GM12878 (cell line): ENCODE results near the gene UBE3C. TPM values are rescaled to one million over a fixed set of nuclear protein-coding genes. Genes with fewer than 3 reads are reported as not detected.

Experiments
- ATAC-seq: fragments of 200-7000 bp; cut with Tn5 transposase; 3 replicates; pipeline ENCODE4 v1.9.1; 2020; ENCODE audit warnings: mild to moderate bottlenecking, moderate library complexity
- BruUV-seq: library from RNA; stranded (reverse); fragments of 400-500 nt; replicated peaks from 2 replicates; lab custom pipeline; 2021; lab: Mats Ljungman, UMichigan
- CTCF ChIA-PET: fragments of 300-600 bp; sonication (Branson Sonifier 250); formaldehyde crosslinking; extraction: SDS; loops from one replicate; lab custom pipeline; 2021; ENCODE audit warnings: inconsistent platforms; lab: Yijun Ruan, JAX
- POLR2A ChIA-PET: fragments of 350-600 bp; formaldehyde crosslinking; extraction: SDS; loops from one replicate; lab custom pipeline; 2021; ENCODE audit warnings: inconsistent platforms; lab: Charles Lee
- RAD21 ChIA-PET: fragments of 300-600 bp; sonication (Branson Sonifier 250); formaldehyde crosslinking; loops from one replicate; lab custom pipeline; 2023; ENCODE audit warnings: antibody characterized with exemption; ENCODE audit not compliant: unreplicated experiment; lab: Charles Lee
- SMC1A ChIA-PET: fragments of 300-600 bp; sonication (Branson Sonifier 250); formaldehyde crosslinking; loops from one replicate; lab custom pipeline; 2023; ENCODE audit not compliant: unreplicated experiment, uncharacterized antibody; lab: Charles Lee
- DNase-seq: peaks from one replicate; pipeline ENCODE4 v3.0.0-alpha.2; 2011; ENCODE audit warnings: low read depth, low spot score
- FAIRE-seq: peaks from 3 replicates; lab custom pipeline; 2011; peaks lifted over from hg19 to GRCh38; lab: Jason Lieb, UNC
- H2AFZ ChIP-seq: 2 replicates; pipeline ENCODE4 v1.6.0; 2011; ENCODE audit warnings: low read depth, low read length, control low read depth; ENCODE audit not compliant: control insufficient read depth
- H3K27ac ChIP-seq: 2 replicates; pipeline ENCODE4 v1.5.1; 2011; ENCODE audit warnings: control low read depth; ENCODE audit not compliant: control insufficient read depth, insufficient read depth
- H3K27me3 ChIP-seq, 2 experiments: replicated peaks in 1 of 2; 2 replicates each; pipeline versions ENCODE4 v1.6.0 to v1.6.1; 2011; ENCODE audit warnings: low read length in 1 of 2; ENCODE audit not compliant: control insufficient read depth in 2 of 2, insufficient read depth in 2 of 2
- H3K36me3 ChIP-seq, 2 experiments: 2 replicates each; pipeline ENCODE4 v1.5.1; 2011; ENCODE audit warnings: low read length in 1 of 2; ENCODE audit not compliant: control insufficient read depth in 2 of 2, insufficient read depth in 2 of 2
- H3K4me1 ChIP-seq: 2 replicates; pipeline ENCODE4 v1.6.1; 2011; ENCODE audit warnings: mild to moderate bottlenecking, low read length, moderate library complexity, mixed read lengths; ENCODE audit not compliant: control insufficient read depth, insufficient read depth
- H3K4me2 ChIP-seq: 2 replicates; pipeline ENCODE4 v1.6.0; 2011; ENCODE audit warnings: control low read depth; ENCODE audit not compliant: control insufficient read depth, insufficient read depth
- H3K4me3 ChIP-seq: fragments of 200-600 bp; sonication (generic); 2 replicates; pipeline ENCODE4 v1.5.1; 2016
- H3K79me2 ChIP-seq: 2 replicates; pipeline ENCODE4 v1.6.0; 2011; ENCODE audit warnings: low read length; ENCODE audit not compliant: control insufficient read depth, insufficient read depth
- H3K9ac ChIP-seq: 2 replicates; pipeline ENCODE4 v1.8.0; 2011; ENCODE audit warnings: low read length, control low read depth, mixed read lengths; ENCODE audit not compliant: control insufficient read depth, insufficient read depth
- H3K9me3 ChIP-seq: replicated peaks from 3 replicates; pipeline ENCODE4 v1.5.1; 2011; ENCODE audit warnings: mild to moderate bottlenecking, low read length; ENCODE audit not compliant: control insufficient read depth, insufficient read depth
- H4K20me1 ChIP-seq: 2 replicates; pipeline ENCODE4 v1.6.0; 2011; ENCODE audit not compliant: control insufficient read depth, insufficient read depth
- BACH1 ChIP-seq: fragments of 450-650 bp; IDR thresholded peaks from 2 replicates; pipeline ENCODE4 v1.6.1; 2017; ENCODE audit warnings: mild to moderate bottlenecking, borderline replicate concordance
- CHD2 ChIP-seq: IDR thresholded peaks from 2 replicates; pipeline ENCODE4 v1.6.1; 2011; ENCODE audit warnings: low read depth, low read length, improper control_type of control experiment, borderline replicate concordance
- ETV6 ChIP-seq, 2 experiments: fragments of 450-650 bp in 1 of 2; IDR thresholded peaks in 1 of 2; conservative IDR thresholded peaks in 1 of 2; 2 replicates each; pipeline ENCODE4 v1.6.1; 2014; ENCODE audit warnings: antibody characterized with exemption in 1 of 2, borderline replicate concordance in 1 of 2, low read depth in 1 of 2, mild to moderate bottlenecking in 1 of 2, moderate library complexity in 1 of 2
- FOXK2 ChIP-seq: fragments of 450-650 bp; IDR thresholded peaks from 2 replicates; pipeline ENCODE4 v1.6.1; 2017; ENCODE audit warnings: mild to moderate bottlenecking, moderate library complexity
- MEF2A ChIP-seq: IDR thresholded peaks from 2 replicates; pipeline ENCODE4 v1.6.1; 2011; ENCODE audit warnings: low read depth, mild to moderate bottlenecking, low read length, moderate library complexity; ENCODE audit not compliant: insufficient read depth
- MTA3 ChIP-seq: IDR thresholded peaks from 2 replicates; pipeline ENCODE4 v1.6.1; 2012; ENCODE audit warnings: low read length, inconsistent platforms, borderline replicate concordance
- PAX8 ChIP-seq: fragments of 450-650 bp; IDR thresholded peaks from 2 replicates; pipeline ENCODE4 v1.6.1; 2017; ENCODE audit warnings: mild to moderate bottlenecking, moderate library complexity
- POLR2AphosphoS2 ChIP-seq: IDR thresholded peaks from 2 replicates; pipeline ENCODE4 v1.6.1; 2011; ENCODE audit warnings: low read depth, mild to moderate bottlenecking, low read length, improper control_type of control experiment, moderate library complexity
- POU2F2 ChIP-seq: IDR thresholded peaks from 3 replicates; pipeline ENCODE4 v1.6.1; 2011; ENCODE audit warnings: low read depth, mild to moderate bottlenecking, low read length, borderline replicate concordance
- SIN3A ChIP-seq: IDR thresholded peaks from 2 replicates; pipeline ENCODE4 v1.6.1; 2012; ENCODE audit warnings: low read depth, low read length, improper control_type of control experiment
- SP1 ChIP-seq: IDR thresholded peaks from one replicate; pipeline ENCODE4 v1.6.1; 2011; ENCODE audit warnings: low read depth, low read length
- SRF ChIP-seq, 2 experiments: IDR thresholded peaks; 2 replicates each; pipeline ENCODE4 v1.6.1; 2011; ENCODE audit warnings: low read depth in 2 of 2, low read length in 2 of 2, mild to moderate bottlenecking in 1 of 2, moderate library complexity in 1 of 2
- SUZ12 ChIP-seq: fragments of 200-600 bp; sonication (generic); IDR thresholded peaks from one replicate; pipeline ENCODE4 v1.6.1; 2018; ENCODE audit warnings: antibody characterized with exemption, mild to moderate bottlenecking; ENCODE audit not compliant: unreplicated experiment
- ZNF24 ChIP-seq: fragments of 450-650 bp; IDR thresholded peaks from 2 replicates; pipeline ENCODE4 v1.6.1; 2017; ENCODE audit warnings: antibody characterized with exemption, mild to moderate bottlenecking
- ZZZ3 ChIP-seq: IDR thresholded peaks from 2 replicates; pipeline ENCODE4 v1.6.1; 2011; ENCODE audit warnings: low read depth; ENCODE audit not compliant: control insufficient read depth, insufficient read length
- WGBS: methylation state at CpG from one replicate; pipeline ENCODE4 v1.1.6; 2016; ENCODE audit warnings: low lambda C conversion rate; ENCODE audit not compliant: insufficient replicate concordance, insufficient coverage; ENCODE audit errors: missing lambda C conversion rate; 5-methylcytosine and 5-hydroxymethylcytosine counted together
- in situ Hi-C: fragments of 300-500 bp; cut with MboI; formaldehyde crosslinking; loops from 9 replicates; pipeline ENCODE4 v1.14.3; 2018; ENCODE audit warnings: mixed read lengths
- intact Hi-C: fragments of 100-400 bp; cut with micrococcal nuclease; formaldehyde crosslinking; loops from one replicate; pipeline ENCODE4 v1.14.2; 2022; ENCODE audit not compliant: unreplicated experiment
- polyA plus RNA-seq, 11 experiments: library from polyadenylated mRNA; depleted of rRNA in 4 of 11; unstranded in 6 of 11; stranded (reverse) in 5 of 11; fragments of >200 nt; fragmentation: Nextera tagmentation in 4 of 11; fragmentation: Illumina TruSeq in 1 of 11; extraction: Ambion mirVana in 4 of 11; extraction: Trizol in 1 of 11; gene quantifications; 1 replicate in 1 of 11; 2 replicates in 10 of 11; pipeline versions ENCODE4 v1.2.1 to v1.2.3, GENCODE V29; 2011 to 2016; ENCODE audit warnings: inconsistent platforms in 2 of 11, missing spikeins in 2 of 11, low read depth in 1 of 11
- total RNA-seq, 4 experiments: library from RNA; depleted of rRNA in 3 of 4; stranded (reverse); fragments of >200 nt in 3 of 4; fragmentation: Illumina TruSeq in 1 of 4; extraction: Trizol in 1 of 4; gene quantifications; 2 replicates each; pipeline versions ENCODE4 v1.2.1 to v1.2.3, GENCODE V29; 2013 to 2021
- TF ChIP-seq, protein P1 (sequence below): IDR thresholded peaks from 2 replicates; pipeline ENCODE4 v1.6.1; 2011; ENCODE audit warnings: mild to moderate bottlenecking, low read depth, low read length, moderate library complexity; ENCODE audit not compliant: insufficient replicate concordance
- TF ChIP-seq, protein P2 (sequence below): fragments of 450-650 bp; IDR thresholded peaks from 2 replicates; pipeline ENCODE4 v1.6.1; 2016; ENCODE audit warnings: mild to moderate bottlenecking
- TF ChIP-seq, protein P3 (sequence below): fragments of 450-650 bp; IDR thresholded peaks from 2 replicates; pipeline ENCODE4 v1.6.1; 2017; ENCODE audit warnings: low read depth, mild to moderate bottlenecking, moderate library complexity
- TF ChIP-seq, protein P4 (sequence below): fragments of 450-650 bp; IDR thresholded peaks from 2 replicates; pipeline ENCODE4 v1.6.1; 2014; ENCODE audit warnings: mild to moderate bottlenecking

UBE3C gene
- total and polyA plus RNA-seq, 10 of the 15 experiments (the other 5 are each of a cell fraction or from before 2014, with no cell fraction given), result 7.9 to 65.9 (median 45.2) TPM

DNA sequence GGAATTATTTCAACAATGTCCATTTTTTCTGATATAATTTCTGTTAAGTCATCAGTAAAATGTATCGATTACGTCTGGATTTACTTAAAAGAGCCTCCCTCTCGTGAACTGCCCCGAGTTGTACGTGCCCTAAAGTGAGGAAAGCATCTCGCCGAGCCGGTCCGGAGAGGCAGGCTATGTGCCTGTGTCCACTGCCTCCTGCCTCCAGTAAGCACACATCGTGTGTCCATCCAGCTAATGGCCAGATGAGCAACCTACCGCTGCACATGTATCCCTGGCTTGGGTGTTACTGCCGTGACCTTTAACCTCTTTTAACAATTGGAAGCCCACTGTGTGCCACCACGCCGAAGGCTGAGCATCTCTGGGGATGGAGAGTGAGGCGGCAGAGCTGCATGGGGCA, 174.9 kb downstream of the UBE3C start:
- POLR2A ChIA-PET, result no interaction called here

More for the DNA sequence above, 174.9 kb downstream of the UBE3C start:
- CTCF ChIA-PET, result no interaction called here
- H3K27me3 ChIP-seq, result no peaks in the 10 kb centered on the region
- no peaks in the 10 kb centered on the region for H3K36me3 ChIP-seq
- intact Hi-C loops, result no loop called here
- BruUV-seq, result no TSS peak
- no peak for FAIRE-seq
- no peak for DNase-seq
- H3K9ac ChIP-seq, result no peak overlapping the region
- 83% methylated on average over 15 of the region's 15 CpGs for WGBS
- H3K4me3 ChIP-seq, result no peak overlapping the region
- no peaks in the 10 kb centered on the region for H3K4me1 ChIP-seq
- in situ Hi-C loops, result no loop called here
- no peaks in the 10 kb centered on the region for H3K9me3 ChIP-seq
- RAD21 ChIA-PET, result no interaction called here
- H3K27ac ChIP-seq, result no peak overlapping the region
- SMC1A ChIA-PET, result no interaction called here
- H3K79me2 ChIP-seq, result no peaks in the 10 kb centered on the region
- TF ChIP-seq PAX8, result no peak
- TF ChIP-seq POU2F2, result no peak
- no peak for TF ChIP-seq MTA3
- no peak for TF ChIP-seq ZZZ3
- TF ChIP-seq, protein P1, sequence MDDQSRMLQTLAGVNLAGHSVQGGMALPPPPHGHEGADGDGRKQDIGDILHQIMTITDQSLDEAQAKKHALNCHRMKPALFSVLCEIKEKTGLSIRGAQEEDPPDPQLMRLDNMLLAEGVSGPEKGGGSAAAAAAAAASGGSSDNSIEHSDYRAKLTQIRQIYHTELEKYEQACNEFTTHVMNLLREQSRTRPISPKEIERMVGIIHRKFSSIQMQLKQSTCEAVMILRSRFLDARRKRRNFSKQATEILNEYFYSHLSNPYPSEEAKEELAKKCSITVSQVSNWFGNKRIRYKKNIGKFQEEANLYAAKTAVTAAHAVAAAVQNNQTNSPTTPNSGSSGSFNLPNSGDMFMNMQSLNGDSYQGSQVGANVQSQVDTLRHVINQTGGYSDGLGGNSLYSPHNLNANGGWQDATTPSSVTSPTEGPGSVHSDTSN, result no peak
- TF ChIP-seq, protein P2, sequence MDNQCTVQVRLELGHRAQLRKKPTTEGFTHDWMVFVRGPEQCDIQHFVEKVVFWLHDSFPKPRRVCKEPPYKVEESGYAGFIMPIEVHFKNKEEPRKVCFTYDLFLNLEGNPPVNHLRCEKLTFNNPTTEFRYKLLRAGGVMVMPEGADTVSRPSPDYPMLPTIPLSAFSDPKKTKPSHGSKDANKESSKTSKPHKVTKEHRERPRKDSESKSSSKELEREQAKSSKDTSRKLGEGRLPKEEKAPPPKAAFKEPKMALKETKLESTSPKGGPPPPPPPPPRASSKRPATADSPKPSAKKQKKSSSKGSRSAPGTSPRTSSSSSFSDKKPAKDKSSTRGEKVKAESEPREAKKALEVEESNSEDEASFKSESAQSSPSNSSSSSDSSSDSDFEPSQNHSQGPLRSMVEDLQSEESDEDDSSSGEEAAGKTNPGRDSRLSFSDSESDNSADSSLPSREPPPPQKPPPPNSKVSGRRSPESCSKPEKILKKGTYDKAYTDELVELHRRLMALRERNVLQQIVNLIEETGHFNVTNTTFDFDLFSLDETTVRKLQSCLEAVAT, result no peak
- TF ChIP-seq SUZ12, result no peak
- no peak for TF ChIP-seq ZNF24
- no peak for TF ChIP-seq MEF2A
- TF ChIP-seq ETV6 (conservative IDR thresholded peaks at IDR 0.05 in 1 of 2, IDR thresholded peaks at IDR 0.05 in 1 of 2; ENCODE audit: borderline replicate concordance in 1 of 2, low read depth in 1 of 2), result no peak
- TF ChIP-seq BACH1, result no peak
- TF ChIP-seq POLR2AphosphoS2, result no peak
- TF ChIP-seq FOXK2, result no peak
- TF ChIP-seq, protein P3, sequence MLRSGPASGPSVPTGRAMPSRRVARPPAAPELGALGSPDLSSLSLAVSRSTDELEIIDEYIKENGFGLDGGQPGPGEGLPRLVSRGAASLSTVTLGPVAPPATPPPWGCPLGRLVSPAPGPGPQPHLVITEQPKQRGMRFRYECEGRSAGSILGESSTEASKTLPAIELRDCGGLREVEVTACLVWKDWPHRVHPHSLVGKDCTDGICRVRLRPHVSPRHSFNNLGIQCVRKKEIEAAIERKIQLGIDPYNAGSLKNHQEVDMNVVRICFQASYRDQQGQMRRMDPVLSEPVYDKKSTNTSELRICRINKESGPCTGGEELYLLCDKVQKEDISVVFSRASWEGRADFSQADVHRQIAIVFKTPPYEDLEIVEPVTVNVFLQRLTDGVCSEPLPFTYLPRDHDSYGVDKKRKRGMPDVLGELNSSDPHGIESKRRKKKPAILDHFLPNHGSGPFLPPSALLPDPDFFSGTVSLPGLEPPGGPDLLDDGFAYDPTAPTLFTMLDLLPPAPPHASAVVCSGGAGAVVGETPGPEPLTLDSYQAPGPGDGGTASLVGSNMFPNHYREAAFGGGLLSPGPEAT, result no peak
- TF ChIP-seq CHD2, result no peak
- no peak for TF ChIP-seq SP1
- TF ChIP-seq SRF (IDR thresholded peaks at IDR 0.05; ENCODE audit: low read depth in 2 of 2, low read length in 2 of 2), result no peak
- TF ChIP-seq, protein P4, sequence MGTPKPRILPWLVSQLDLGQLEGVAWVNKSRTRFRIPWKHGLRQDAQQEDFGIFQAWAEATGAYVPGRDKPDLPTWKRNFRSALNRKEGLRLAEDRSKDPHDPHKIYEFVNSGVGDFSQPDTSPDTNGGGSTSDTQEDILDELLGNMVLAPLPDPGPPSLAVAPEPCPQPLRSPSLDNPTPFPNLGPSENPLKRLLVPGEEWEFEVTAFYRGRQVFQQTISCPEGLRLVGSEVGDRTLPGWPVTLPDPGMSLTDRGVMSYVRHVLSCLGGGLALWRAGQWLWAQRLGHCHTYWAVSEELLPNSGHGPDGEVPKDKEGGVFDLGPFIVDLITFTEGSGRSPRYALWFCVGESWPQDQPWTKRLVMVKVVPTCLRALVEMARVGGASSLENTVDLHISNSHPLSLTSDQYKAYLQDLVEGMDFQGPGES, result no peak
- TF ChIP-seq SIN3A, result no peak
- TF ChIP-seq, all 136 proteins: peak for 0
- no peak for ATAC-seq
- H4K20me1 ChIP-seq, result no peaks in the 10 kb centered on the region
- H2AFZ ChIP-seq, result no peak overlapping the region
- no peak overlapping the region for H3K4me2 ChIP-seq
